CD4-positive, alpha-beta T cell treated with Interleukin-12 subunit alpha and Interleukin-12 subunit beta, for 1 hour (primary cell): ENCODE measurements around the gene CBX8.
A peak's percentile ranks its signal among the peaks of the same experiment; 100 is the strongest.

Experiments
- DNase-seq: peaks from one replicate; pipeline ENCODE4 v3.0.0-alpha.2; 2020

The CBX8 gene

GRCh38 chr17:79803997-79804855 lies 7.3 kb upstream of the CBX8 start:
- DNase-seq: peak; percentile 49

GRCh38 chr17:79803421-79803996 lies 6.6 kb upstream of the CBX8 start:
- no peak for DNase-seq

- no peak for DNase-seq
Observed at GRCh38 chr17:79802736-79803420, 6.0 kb upstream of the CBX8 start.

GRCh38 chr17:79802039-79802735 lies 5.3 kb upstream of the CBX8 start:
- no peak for DNase-seq

GRCh38 chr17:79801156-79802038 lies 4.5 kb upstream of the CBX8 start:
- DNase-seq: no peak

GRCh38 chr17:79800325-79801155 lies 3.7 kb upstream of the CBX8 start:
- DNase-seq: peak; percentile 59

GRCh38 chr17:79799538-79800324 lies 2.9 kb upstream of the CBX8 start:
- DNase-seq: no peak

- DNase-seq: no peak
Observed at GRCh38 chr17:79799174-79799537, 2.3 kb upstream of the CBX8 start.

GRCh38 chr17:79798299-79799173 lies 1.7 kb upstream of the CBX8 start:
- no peak for DNase-seq

GRCh38 chr17:79797492-79798298 lies 818 bp upstream of the CBX8 start:
- no peak for DNase-seq

GRCh38 chr17:79796444-79796762 lies 474 bp downstream of the CBX8 start:
- DNase-seq: no peak

- DNase-seq: no peak
Observed at GRCh38 chr17:79795795-79796443, 958 bp downstream of the CBX8 start.

- no peak for DNase-seq
Observed at GRCh38 chr17:79794659-79795511, 2.0 kb downstream of the CBX8 start.

- DNase-seq: no peak
Observed at GRCh38 chr17:79793924-79794304, 3.0 kb downstream of the CBX8 start.

- DNase-seq: no peak
Observed at GRCh38 chr17:79792984-79793923, 3.6 kb downstream of the CBX8 start.

- no peak for DNase-seq
Observed at GRCh38 chr17:79792341-79792871, 4.5 kb downstream of the CBX8 start.
